ENCODE data around the gene TCEAL3. TPM values are rescaled to one million over a fixed set of nuclear protein-coding genes. Genes with fewer than 3 reads are reported as not detected.
"Not testable (repeated sequence)": the region's sequence is repeated elsewhere in the genome, so short reads cannot be mapped to it uniquely, and the experiment has no call there.

TCEAL3 gene
- total RNA-seq, 1 donor from 2014 or later: 40.0 TPM

DNA sequence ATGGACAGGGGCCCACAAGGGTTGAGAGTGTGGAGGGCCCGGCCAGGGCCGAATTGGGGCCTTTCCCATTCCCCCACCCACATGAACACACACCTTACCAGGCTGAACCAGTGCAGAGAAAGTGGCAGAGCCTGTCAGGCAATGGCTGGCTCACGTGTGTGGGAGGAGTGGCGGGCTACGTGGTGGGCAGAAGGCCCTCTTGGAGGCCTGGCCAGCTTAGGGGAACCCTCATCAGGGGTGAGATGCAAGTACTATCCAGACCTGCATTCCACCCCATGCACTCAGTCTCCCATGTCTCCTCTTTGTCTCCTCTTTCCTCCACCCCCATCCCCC is 21.5 kb upstream of the TCEAL3 start:
- Mint-ChIP-seq H3K9me3 (ENCODE audit: low read depth) (peaks cover 12% of the 10 kb centered on the region), H3K4me1 (ENCODE audit: low read depth) (peaks cover 11% of the 10 kb centered on the region), H3K27me3 (ENCODE audit: low read depth) (no peaks in the 10 kb centered on the region), H3K36me3 (ENCODE audit: low read depth) (peaks cover 6% of the 10 kb centered on the region), H3K4me3 (ENCODE audit: unreplicated experiment) (peak overlapping the region; percentile 85), H3K27ac (ENCODE audit: unreplicated experiment) (peak overlapping the region; percentile 88)
- DNase-seq (ENCODE audit: low spot score): no peak
- TF ChIP-seq, protein P1, sequence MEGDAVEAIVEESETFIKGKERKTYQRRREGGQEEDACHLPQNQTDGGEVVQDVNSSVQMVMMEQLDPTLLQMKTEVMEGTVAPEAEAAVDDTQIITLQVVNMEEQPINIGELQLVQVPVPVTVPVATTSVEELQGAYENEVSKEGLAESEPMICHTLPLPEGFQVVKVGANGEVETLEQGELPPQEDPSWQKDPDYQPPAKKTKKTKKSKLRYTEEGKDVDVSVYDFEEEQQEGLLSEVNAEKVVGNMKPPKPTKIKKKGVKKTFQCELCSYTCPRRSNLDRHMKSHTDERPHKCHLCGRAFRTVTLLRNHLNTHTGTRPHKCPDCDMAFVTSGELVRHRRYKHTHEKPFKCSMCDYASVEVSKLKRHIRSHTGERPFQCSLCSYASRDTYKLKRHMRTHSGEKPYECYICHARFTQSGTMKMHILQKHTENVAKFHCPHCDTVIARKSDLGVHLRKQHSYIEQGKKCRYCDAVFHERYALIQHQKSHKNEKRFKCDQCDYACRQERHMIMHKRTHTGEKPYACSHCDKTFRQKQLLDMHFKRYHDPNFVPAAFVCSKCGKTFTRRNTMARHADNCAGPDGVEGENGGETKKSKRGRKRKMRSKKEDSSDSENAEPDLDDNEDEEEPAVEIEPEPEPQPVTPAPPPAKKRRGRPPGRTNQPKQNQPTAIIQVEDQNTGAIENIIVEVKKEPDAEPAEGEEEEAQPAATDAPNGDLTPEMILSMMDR (IDR thresholded peaks at IDR 0.05): no peak

DNA sequence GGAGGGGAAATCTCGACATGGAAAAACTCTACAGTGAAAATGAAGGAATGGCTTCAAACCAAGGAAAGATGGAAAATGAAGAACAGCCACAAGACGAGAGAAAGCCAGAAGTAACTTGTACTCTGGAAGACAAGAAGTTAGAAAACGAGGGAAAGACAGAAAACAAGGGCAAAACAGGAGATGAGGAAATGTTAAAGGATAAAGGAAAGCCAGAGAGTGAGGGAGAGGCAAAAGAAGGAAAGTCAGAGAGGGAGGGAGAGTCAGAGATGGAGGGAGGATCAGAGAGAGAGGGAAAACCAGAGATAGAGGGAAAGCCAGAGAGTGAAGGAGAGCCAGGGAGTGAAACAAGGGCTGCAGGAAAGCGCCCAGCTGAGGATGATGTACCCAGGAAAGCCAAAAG is 21.1 kb upstream of the TCEAL3 start:
- Mint-ChIP-seq H3K4me1 (ENCODE audit: low read depth) (peaks cover 11% of the 10 kb centered on the region), H3K27me3 (ENCODE audit: low read depth) (no peaks in the 10 kb centered on the region)
- TF ChIP-seq, protein P1 (IDR thresholded peaks at IDR 0.05): no peak

DNA sequence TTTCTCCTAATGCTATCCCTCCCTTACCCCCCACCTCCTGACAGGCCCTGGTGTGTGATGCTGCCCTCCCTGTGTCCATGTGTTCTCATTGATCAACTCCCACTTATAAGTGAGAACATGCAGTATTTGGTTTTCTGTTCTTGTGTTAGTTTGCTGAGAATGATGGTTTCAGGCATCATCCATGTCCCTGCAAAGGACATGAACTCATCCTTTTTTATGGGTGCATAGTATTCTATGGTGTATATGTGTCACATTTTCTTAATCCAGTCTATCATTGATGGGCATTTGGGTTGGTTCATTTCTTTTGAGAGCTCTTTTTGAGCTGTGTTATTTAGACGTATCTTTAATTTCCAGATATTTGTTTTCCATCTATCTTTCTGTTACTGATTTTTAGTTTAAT is 15.5 kb upstream of the TCEAL3 start:
- not testable (repeated sequence) for DNase-seq (ENCODE audit: low spot score); H3K4me3 Mint-ChIP-seq (ENCODE audit: unreplicated experiment); H3K36me3 Mint-ChIP-seq (ENCODE audit: low read depth)

More for the DNA sequence above, 21.1 kb upstream of the TCEAL3 start:
- Mint-ChIP-seq H3K36me3 (ENCODE audit: low read depth) (peaks cover 6% of the 10 kb centered on the region), H3K27ac (ENCODE audit: unreplicated experiment) (peak overlapping the region; percentile 39), H3K9me3 (ENCODE audit: low read depth) (peaks cover 12% of the 10 kb centered on the region), H3K4me3 (ENCODE audit: unreplicated experiment) (peak overlapping the region; percentile 85)
- no peak for DNase-seq (ENCODE audit: low spot score)

GRCh38 chrX:103595202-103595601 is 12.6 kb upstream of the TCEAL3 start:
- peaks cover 11% of the 10 kb centered on the region for H3K9me3 Mint-ChIP-seq (ENCODE audit: low read depth)
- H3K27me3 Mint-ChIP-seq (ENCODE audit: low read depth); H3K27ac Mint-ChIP-seq (ENCODE audit: unreplicated experiment); DNase-seq (ENCODE audit: low spot score); H3K4me3 Mint-ChIP-seq (ENCODE audit: unreplicated experiment); H3K4me1 Mint-ChIP-seq (ENCODE audit: low read depth); H3K36me3 Mint-ChIP-seq (ENCODE audit: low read depth): not testable (repeated sequence)

More for the DNA sequence above, 15.5 kb upstream of the TCEAL3 start:
- not testable (repeated sequence) for H3K27me3 Mint-ChIP-seq (ENCODE audit: low read depth); H3K4me1 Mint-ChIP-seq (ENCODE audit: low read depth); H3K27ac Mint-ChIP-seq (ENCODE audit: unreplicated experiment)
- H3K9me3 Mint-ChIP-seq (ENCODE audit: low read depth): peaks cover 11% of the 10 kb centered on the region

- TF ChIP-seq, protein P1 (IDR thresholded peaks at IDR 0.05): no peak
- Mint-ChIP-seq H3K27ac (ENCODE audit: unreplicated experiment) (peak overlapping the region; percentile 93), H3K4me1 (ENCODE audit: low read depth) (peaks cover 18% of the 10 kb centered on the region), H3K4me3 (ENCODE audit: unreplicated experiment) (peak overlapping the region; percentile 83), H3K9me3 (ENCODE audit: low read depth) (peaks cover 4% of the 10 kb centered on the region), H3K36me3 (ENCODE audit: low read depth) (peaks cover 2% of the 10 kb centered on the region), H3K27me3 (ENCODE audit: low read depth) (no peaks in the 10 kb centered on the region)
- no peak for DNase-seq (ENCODE audit: low spot score)
Measured at GRCh38 chrX:103608306-103608963, 672 bp downstream of the TCEAL3 start.

- H3K36me3 Mint-ChIP-seq (ENCODE audit: low read depth): peaks cover 2% of the 10 kb centered on the region
- peak overlapping the region; percentile 19 for H3K27ac Mint-ChIP-seq (ENCODE audit: unreplicated experiment)
- no peaks in the 10 kb centered on the region for H3K27me3 Mint-ChIP-seq (ENCODE audit: low read depth)
- H3K4me3 Mint-ChIP-seq (ENCODE audit: unreplicated experiment): no peak overlapping the region
- peaks cover 27% of the 10 kb centered on the region for H3K4me1 Mint-ChIP-seq (ENCODE audit: low read depth)
- TF ChIP-seq, protein P1 (IDR thresholded peaks at IDR 0.05): no peak
- no peak for DNase-seq (ENCODE audit: low spot score)
- H3K9me3 Mint-ChIP-seq (ENCODE audit: low read depth): peaks cover 4% of the 10 kb centered on the region
Measured at GRCh38 chrX:103610282-103610681, 2.5 kb downstream of the TCEAL3 start.
